ENCODE results near the gene RPS3A.
"Not testable (repeated sequence)": the region's sequence is repeated elsewhere in the genome, so short reads cannot be mapped to it uniquely, and the experiment has no call there.

RPS3A gene

DNA sequence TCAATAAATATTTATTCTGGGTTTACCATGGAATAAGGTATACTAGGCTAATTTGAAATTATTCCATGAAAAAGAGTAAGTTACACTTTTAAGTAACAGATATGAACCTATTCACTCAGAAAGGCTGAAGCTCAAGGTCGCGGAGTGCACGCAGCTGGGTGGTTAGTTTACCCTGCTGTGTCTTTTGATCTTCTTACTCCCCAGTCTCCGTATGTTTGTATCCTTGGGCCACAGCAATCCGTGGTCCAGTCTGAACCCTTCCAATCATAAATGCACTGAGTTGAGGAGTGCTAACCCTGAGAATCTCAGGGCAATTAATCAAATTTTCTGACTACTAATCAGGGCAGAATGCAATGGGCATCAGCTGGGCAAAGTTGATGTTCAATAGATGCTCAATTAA is 33.9 kb downstream of the RPS3A start:
- ATAC-seq (replicated peaks; ENCODE audit: extremely low read depth, poor library complexity, severe bottlenecking) (no peak), DNase-seq (ENCODE audit: low spot score in 2 of 2) (no peak)
- peaks cover 9% of the 10 kb centered on the region for H3K36me3 Mint-ChIP-seq (ENCODE audit: insufficient read depth)
- H3K27me3 Mint-ChIP-seq = no peaks in the 10 kb centered on the region
- H3K9me3 Mint-ChIP-seq = no peaks in the 10 kb centered on the region
- no peak overlapping the region for H3K4me3 Mint-ChIP-seq
- no peak overlapping the region for H3K27ac Mint-ChIP-seq (ENCODE audit: low read depth)
- no peaks in the 10 kb centered on the region for H3K4me1 Mint-ChIP-seq

DNA sequence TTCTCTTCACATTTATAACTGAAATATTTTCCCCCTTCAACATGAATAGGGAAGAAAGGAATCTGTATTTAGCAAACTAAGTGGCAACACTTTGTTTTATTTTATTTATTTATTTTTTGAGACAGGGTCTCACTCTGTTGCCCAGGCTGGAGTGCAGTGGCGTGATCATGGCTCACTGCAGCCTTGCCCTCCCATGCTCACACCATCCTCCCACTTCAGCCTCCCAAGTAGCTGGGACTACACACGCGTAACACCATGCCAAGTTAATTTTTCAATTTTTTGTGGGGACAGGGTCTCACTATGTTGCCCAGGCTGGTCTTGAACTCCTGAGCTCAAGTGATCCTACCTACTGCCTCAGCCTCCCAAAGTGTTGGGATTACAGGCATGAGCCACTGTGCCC is 36.6 kb downstream of the RPS3A start:
- ATAC-seq (replicated peaks; ENCODE audit: extremely low read depth, poor library complexity, severe bottlenecking); H3K27ac Mint-ChIP-seq (ENCODE audit: low read depth); H3K27me3 Mint-ChIP-seq; DNase-seq (ENCODE audit: low spot score in 2 of 2); H3K4me3 Mint-ChIP-seq; H3K9me3 Mint-ChIP-seq; H3K4me1 Mint-ChIP-seq: not testable (repeated sequence)
- H3K36me3 Mint-ChIP-seq (ENCODE audit: insufficient read depth) = peaks cover 13% of the 10 kb centered on the region

DNA sequence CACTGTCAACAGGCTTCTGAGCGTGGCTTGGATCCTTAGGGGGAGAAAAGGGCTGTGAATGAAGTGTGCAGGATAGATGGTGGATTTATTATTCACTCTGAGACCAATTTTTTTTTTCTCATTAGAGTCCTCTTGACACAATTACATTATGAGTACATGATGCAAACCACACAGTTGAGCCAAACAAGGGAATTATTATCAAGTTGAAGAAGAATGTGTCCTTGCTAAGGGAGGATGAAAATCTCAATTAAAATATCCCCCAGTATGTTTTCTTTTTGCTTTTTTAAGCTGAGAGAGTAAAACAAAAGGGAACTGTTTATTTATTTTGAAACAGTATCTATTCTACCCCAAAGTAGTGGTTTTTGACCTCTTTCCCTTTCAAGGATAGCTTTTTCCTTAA is 40.4 kb downstream of the RPS3A start:
- ATAC-seq (replicated peaks; ENCODE audit: extremely low read depth, poor library complexity, severe bottlenecking) (no peak), DNase-seq (ENCODE audit: low spot score in 2 of 2) (no peak)
- no peaks in the 10 kb centered on the region for H3K27me3 Mint-ChIP-seq
- no peak overlapping the region for H3K4me3 Mint-ChIP-seq
- peaks cover 10% of the 10 kb centered on the region for H3K36me3 Mint-ChIP-seq (ENCODE audit: insufficient read depth)
- no peak overlapping the region for H3K27ac Mint-ChIP-seq (ENCODE audit: low read depth)
- no peaks in the 10 kb centered on the region for H3K9me3 Mint-ChIP-seq
- H3K4me1 Mint-ChIP-seq = no peaks in the 10 kb centered on the region

DNA sequence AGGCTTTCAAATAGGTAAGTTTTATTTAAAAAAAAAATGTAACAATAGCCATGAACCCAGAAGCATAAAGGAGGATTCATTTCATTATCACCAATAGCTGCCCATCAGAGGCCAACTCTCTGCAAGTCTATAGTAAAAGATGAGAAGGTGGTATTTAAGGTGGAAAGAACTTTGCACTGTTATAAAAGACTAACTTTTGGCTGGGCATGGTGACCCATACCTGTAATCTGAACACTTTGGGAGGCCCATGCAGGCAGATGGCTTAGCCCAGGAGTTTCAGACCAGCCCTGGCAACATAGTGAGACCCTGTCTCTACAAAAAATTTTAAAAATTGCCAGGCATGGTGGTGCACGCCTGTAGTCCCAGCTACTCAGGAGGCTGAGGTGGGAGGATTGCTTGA is 43.3 kb downstream of the RPS3A start:
- H3K9me3 Mint-ChIP-seq = no peaks in the 10 kb centered on the region

DNA sequence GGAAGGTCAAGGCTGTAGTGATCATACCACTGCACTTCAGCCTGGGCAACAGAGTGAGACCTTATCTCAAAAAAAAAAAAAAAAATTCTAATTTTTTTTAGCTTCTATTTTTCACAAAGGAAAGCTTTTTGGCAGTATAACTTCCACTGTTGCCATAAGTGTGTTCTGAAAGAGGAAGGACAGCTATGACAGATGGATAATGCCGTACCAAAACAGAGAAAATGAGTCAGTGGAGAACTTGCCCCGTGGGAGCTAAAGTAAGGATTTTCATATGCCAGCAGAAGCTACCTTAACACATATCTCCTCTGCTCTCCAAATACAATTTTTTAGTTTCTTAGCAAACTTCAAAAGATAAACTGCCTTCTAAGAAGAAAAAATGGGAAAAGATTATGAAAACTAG is 43.7 kb downstream of the RPS3A start:
- H3K27me3 Mint-ChIP-seq = no peaks in the 10 kb centered on the region
- H3K27ac Mint-ChIP-seq (ENCODE audit: low read depth) = no peak overlapping the region
- no peaks in the 10 kb centered on the region for H3K9me3 Mint-ChIP-seq
- H3K4me1 Mint-ChIP-seq = no peaks in the 10 kb centered on the region
- no peak overlapping the region for H3K4me3 Mint-ChIP-seq
- ATAC-seq (replicated peaks; ENCODE audit: extremely low read depth, poor library complexity, severe bottlenecking) (no peak), DNase-seq (ENCODE audit: low spot score in 2 of 2) (no peak)
- H3K36me3 Mint-ChIP-seq (ENCODE audit: insufficient read depth) = peaks cover 7% of the 10 kb centered on the region

More for the DNA sequence above, 43.3 kb downstream of the RPS3A start:
- no peak for ATAC-seq (replicated peaks; ENCODE audit: extremely low read depth, poor library complexity, severe bottlenecking)
- no peaks in the 10 kb centered on the region for H3K27me3 Mint-ChIP-seq
- no peak overlapping the region for H3K27ac Mint-ChIP-seq (ENCODE audit: low read depth)
- no peak overlapping the region for H3K4me3 Mint-ChIP-seq
- H3K4me1 Mint-ChIP-seq = no peaks in the 10 kb centered on the region
- no peak for DNase-seq (ENCODE audit: low spot score in 2 of 2)
- H3K36me3 Mint-ChIP-seq (ENCODE audit: insufficient read depth) = peaks cover 8% of the 10 kb centered on the region

DNA sequence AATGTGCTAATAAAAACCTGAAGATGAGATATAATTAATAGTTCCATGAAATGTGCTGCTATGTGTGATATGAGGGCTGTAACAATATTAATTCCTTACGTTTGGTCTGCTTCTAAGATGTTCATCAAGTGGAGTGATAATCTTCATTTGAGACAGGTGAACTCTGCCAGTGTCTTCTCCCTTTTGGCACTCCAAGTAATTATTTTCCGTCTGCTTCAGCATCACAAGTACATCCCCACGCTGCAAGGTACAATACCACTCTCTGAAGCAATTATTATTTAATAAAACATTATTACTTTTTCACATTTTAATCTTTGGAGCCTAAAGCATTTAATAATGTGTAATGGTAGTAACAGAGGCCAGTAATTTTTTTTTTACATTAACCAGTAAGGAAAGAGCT is 44.4 kb downstream of the RPS3A start:
- H3K36me3 Mint-ChIP-seq (ENCODE audit: insufficient read depth) = peaks cover 4% of the 10 kb centered on the region
- no peaks in the 10 kb centered on the region for H3K4me1 Mint-ChIP-seq
- ATAC-seq (replicated peaks; ENCODE audit: extremely low read depth, poor library complexity, severe bottlenecking) (no peak), DNase-seq (ENCODE audit: low spot score in 2 of 2) (no peak)
- H3K4me3 Mint-ChIP-seq = no peak overlapping the region
- H3K9me3 Mint-ChIP-seq = no peaks in the 10 kb centered on the region
- no peak overlapping the region for H3K27ac Mint-ChIP-seq (ENCODE audit: low read depth)
- H3K27me3 Mint-ChIP-seq = no peaks in the 10 kb centered on the region

DNA sequence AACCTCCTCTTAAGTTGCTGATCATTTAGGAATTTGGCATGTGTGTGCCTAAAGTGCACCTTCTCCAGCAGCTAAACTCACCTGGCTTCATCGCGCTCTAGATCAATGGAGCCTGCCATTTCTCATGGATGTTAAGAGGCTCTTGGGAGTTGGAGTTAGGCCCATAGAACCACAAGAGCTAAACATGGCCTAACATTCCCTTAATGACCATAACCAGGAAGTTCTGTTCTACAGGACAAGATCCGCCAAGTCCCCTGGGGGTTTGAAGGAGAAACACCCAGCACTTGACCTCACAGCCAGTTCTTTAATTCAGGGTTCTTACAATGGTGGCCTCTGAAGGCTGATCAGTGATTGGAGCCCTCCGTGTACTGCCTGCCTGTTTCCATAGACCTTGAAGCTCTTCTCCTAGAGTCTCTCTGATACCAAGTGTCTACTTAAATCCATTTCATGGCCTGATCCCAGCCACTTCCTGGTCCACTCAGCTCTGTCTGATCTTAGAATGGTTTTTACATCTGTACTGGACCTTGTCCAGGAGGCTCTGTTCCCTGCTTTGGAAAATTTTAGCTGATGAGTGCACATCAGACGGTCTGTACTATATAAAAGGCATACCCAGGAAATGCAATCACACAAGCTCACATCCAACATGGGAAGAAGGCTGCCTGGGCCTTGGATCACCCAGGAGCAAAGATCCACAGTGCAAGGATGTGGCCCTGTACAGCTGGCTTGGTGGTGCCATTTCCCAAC is 45.1 kb downstream of the RPS3A start:
- Mint-ChIP-seq H3K4me3 (no peak overlapping the region), H3K4me1 (no peaks in the 10 kb centered on the region), H3K27ac (ENCODE audit: low read depth) (no peak overlapping the region), H3K27me3 (no peaks in the 10 kb centered on the region), H3K9me3 (no peaks in the 10 kb centered on the region), H3K36me3 (ENCODE audit: insufficient read depth) (peaks cover 3% of the 10 kb centered on the region)
- DNase-seq (ENCODE audit: low spot score in 2 of 2) (no peak), ATAC-seq (replicated peaks; ENCODE audit: extremely low read depth, poor library complexity, severe bottlenecking) (no peak)

DNA sequence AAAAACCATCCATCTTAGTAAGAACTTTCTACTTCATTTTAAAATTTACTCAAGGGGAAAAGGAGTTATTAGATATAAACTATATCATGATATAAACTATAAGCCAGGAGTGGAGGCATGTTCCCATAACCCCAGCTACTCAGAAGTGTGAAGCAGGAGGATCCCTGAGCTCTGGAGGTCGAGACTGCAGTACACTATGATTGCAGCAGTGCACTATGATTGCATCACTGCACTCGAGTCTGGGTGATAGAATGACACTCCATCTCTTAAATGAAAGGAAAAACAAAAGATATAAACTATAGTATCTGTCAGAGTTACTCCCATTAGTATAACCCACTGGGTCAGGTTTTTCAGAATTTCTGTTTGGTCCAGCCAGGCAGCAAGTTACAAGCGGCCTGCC is 47.6 kb downstream of the RPS3A start:
- DNase-seq (ENCODE audit: low spot score in 2 of 2) (no peak), ATAC-seq (replicated peaks; ENCODE audit: extremely low read depth, poor library complexity, severe bottlenecking) (no peak)
- H3K27me3 Mint-ChIP-seq = peaks cover 7% of the 10 kb centered on the region
- H3K27ac Mint-ChIP-seq (ENCODE audit: low read depth) = no peak overlapping the region
- H3K4me3 Mint-ChIP-seq = no peak overlapping the region
- H3K4me1 Mint-ChIP-seq = peaks cover 5% of the 10 kb centered on the region
- no peaks in the 10 kb centered on the region for H3K36me3 Mint-ChIP-seq (ENCODE audit: insufficient read depth)
- no peaks in the 10 kb centered on the region for H3K9me3 Mint-ChIP-seq

DNA sequence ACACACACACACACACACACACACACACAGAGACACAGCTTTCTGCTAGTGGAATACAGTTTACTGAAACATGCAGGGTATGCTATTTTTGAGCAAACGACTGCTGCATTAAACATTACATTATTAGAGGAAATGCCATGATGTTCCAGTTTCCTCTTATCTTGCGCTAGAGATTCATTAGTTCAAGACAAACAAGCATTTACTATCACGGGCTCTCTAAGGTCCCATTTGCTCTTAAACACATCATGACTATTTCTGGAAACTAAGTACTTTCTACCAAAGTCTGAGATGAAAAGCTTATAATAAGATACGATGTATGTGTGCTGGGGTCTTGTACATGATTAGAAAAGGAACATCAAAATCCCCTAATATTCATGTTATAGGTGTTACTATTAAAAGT is 48.8 kb downstream of the RPS3A start:
- Mint-ChIP-seq H3K4me3 (no peak overlapping the region), H3K36me3 (ENCODE audit: insufficient read depth) (no peaks in the 10 kb centered on the region), H3K4me1 (peaks cover 5% of the 10 kb centered on the region), H3K9me3 (no peaks in the 10 kb centered on the region), H3K27ac (ENCODE audit: low read depth) (no peak overlapping the region), H3K27me3 (peaks cover 7% of the 10 kb centered on the region)
- ATAC-seq (replicated peaks; ENCODE audit: extremely low read depth, poor library complexity, severe bottlenecking) = no peak
- no peak for DNase-seq (ENCODE audit: low spot score in 2 of 2)

DNA sequence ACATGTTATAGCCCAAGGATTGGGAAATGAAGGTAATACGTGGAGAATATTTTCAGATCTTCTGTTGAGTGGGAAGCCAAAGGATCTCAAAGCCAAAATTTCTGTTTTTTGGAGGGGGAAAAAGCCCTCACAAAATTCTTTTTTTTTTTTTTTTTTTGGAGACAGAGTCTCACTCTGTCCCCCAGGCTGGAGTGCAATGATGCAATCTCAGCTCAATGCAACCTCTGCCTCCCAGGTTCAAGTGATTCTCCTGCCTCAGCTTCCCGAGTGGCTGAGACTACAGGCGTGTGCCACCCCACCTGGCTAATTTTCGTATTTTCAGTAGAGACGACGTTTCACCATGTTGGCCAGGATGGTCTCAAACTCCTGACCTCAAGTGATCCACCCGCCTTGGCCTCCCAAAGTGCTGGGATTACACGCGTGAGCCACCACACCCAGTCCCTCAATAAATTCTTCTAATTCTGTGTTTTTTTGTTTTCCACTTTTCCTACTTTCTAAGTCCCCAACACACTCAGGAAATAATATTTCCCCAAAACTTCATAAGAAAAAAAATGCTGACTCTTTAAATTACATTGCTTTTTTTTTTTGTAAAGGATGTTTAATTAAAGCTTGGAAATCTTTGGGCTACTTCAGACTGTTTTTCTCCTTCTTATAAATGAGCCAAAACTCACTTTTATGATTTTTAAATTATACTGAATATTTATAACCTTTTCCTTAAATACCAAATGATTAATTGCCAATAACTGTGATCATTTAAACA is 51.6 kb downstream of the RPS3A start:
- Mint-ChIP-seq H3K27me3 (peaks cover 17% of the 10 kb centered on the region), H3K27ac (ENCODE audit: low read depth) (no peak overlapping the region), H3K9me3 (no peaks in the 10 kb centered on the region), H3K36me3 (ENCODE audit: insufficient read depth) (no peaks in the 10 kb centered on the region), H3K4me1 (peaks cover 5% of the 10 kb centered on the region), H3K4me3 (no peak overlapping the region)
- ATAC-seq (replicated peaks; ENCODE audit: extremely low read depth, poor library complexity, severe bottlenecking) (no peak), DNase-seq (ENCODE audit: low spot score in 2 of 2) (no peak)

DNA sequence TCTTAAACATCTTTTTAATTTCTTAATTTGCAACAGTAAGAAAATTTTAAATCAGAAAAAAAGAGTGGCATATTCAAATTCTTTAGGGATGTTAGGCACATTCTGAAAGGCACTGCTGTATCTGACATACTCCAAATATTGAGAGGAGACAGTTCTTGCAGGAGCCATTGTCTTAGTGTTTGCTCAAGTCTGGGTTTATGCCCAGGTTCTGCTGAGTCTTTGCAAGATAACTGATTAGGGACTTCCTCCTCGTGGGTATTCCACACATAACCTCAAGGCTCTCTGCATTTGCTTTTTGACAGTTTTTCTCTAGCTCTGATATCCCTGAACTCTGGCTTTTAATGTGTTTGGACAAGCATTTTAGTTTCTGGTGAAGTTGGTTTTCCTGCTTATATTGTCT is 52.6 kb downstream of the RPS3A start:
- Mint-ChIP-seq H3K4me1 (peaks cover 5% of the 10 kb centered on the region), H3K9me3 (no peaks in the 10 kb centered on the region), H3K27me3 (peaks cover 27% of the 10 kb centered on the region), H3K27ac (ENCODE audit: low read depth) (no peak overlapping the region), H3K36me3 (ENCODE audit: insufficient read depth) (no peaks in the 10 kb centered on the region), H3K4me3 (no peak overlapping the region)
- ATAC-seq (replicated peaks; ENCODE audit: extremely low read depth, poor library complexity, severe bottlenecking) = no peak
- DNase-seq (ENCODE audit: low spot score in 2 of 2) = no peak

DNA sequence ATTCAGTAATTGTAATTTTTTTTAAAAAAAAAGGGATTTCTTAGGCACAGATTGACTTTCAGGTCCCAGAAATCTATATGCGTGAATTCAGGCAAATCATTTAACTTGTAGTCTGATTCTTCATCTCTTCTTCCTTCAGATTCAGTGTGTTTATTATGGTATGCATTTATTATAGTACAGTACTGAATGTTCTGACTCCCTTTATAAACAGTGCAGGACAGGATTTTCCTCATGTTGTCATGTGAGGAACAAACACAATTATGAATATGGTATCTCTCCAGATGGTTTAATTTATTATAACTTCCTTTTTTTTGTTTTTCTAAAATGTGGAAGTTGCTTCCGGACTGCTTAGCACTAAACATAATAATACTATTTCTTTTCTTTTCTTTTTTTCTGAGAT is 54.2 kb downstream of the RPS3A start:
- ATAC-seq (replicated peaks; ENCODE audit: extremely low read depth, poor library complexity, severe bottlenecking) (no peak), DNase-seq (ENCODE audit: low spot score in 2 of 2) (no peak)
- Mint-ChIP-seq H3K27me3 (peaks cover 40% of the 10 kb centered on the region), H3K27ac (ENCODE audit: low read depth) (no peak overlapping the region), H3K4me3 (no peak overlapping the region), H3K9me3 (no peaks in the 10 kb centered on the region), H3K36me3 (ENCODE audit: insufficient read depth) (no peaks in the 10 kb centered on the region), H3K4me1 (peaks cover 5% of the 10 kb centered on the region)

Data from central memory CD8-positive, alpha-beta T cell (primary cell).